Upper lobe of right lung (tissue), 1 donor: ENCODE results near the gene CDR2L. TPM values are rescaled to one million over a fixed set of nuclear protein-coding genes. Genes with fewer than 3 reads are reported as not detected.

ENCODE experiments used
- ATAC-seq: fragments of 200-7000 bp; cut with Tn5 transposase; one replicate; pipeline ENCODE4 v1.9.1; 2020; ENCODE audit warnings: mild to moderate bottlenecking, moderate library complexity
- DNase-seq: peaks from one replicate; pipeline ENCODE4 v3.0.0-alpha.2; 2020
- H3K27ac ChIP-seq: fragments of 200-600 bp; one replicate; pipeline ENCODE4 v1.8.0; 2022
- H3K27me3 ChIP-seq: fragments of 200-600 bp; one replicate; pipeline ENCODE4 v1.8.0; 2022; ENCODE audit warnings: mild to moderate bottlenecking
- H3K36me3 ChIP-seq: fragments of 200-600 bp; one replicate; pipeline ENCODE4 v1.8.0; 2022
- H3K4me1 ChIP-seq: fragments of 200-600 bp; one replicate; pipeline ENCODE4 v1.8.0; 2022
- H3K4me3 ChIP-seq: fragments of 200-600 bp; one replicate; pipeline ENCODE4 v1.8.0; 2022; ENCODE audit warnings: mild to moderate bottlenecking
- H3K9me3 ChIP-seq: fragments of 200-600 bp; one replicate; pipeline ENCODE4 v1.8.0; 2022
- intact Hi-C: fragments of 100-400 bp; cut with DNase I; formaldehyde crosslinking; loops from one replicate; pipeline ENCODE4 v1.11.0; 2022
- total RNA-seq: library from RNA; stranded (reverse); fragmentation: NEBNext Ultra II Directional; extraction: Animal tissue kit (Norgen Biotek cat#: 25700); gene quantifications from one replicate; pipeline ENCODE4 v1.2.1, GENCODE V29; 2021
- TF ChIP-seq, protein P1 (sequence below): fragments of 200-600 bp; IDR thresholded peaks from one replicate; pipeline ENCODE4 v1.8.0; 2022; ENCODE audit warnings: antibody characterized with exemption
- donor health status: DM: no; HTN: yes; CAD: no; lungs with severe emphysema.

CDR2L gene
- total RNA-seq, 1 donor from 2014 or later: 21.8 TPM

DNA sequence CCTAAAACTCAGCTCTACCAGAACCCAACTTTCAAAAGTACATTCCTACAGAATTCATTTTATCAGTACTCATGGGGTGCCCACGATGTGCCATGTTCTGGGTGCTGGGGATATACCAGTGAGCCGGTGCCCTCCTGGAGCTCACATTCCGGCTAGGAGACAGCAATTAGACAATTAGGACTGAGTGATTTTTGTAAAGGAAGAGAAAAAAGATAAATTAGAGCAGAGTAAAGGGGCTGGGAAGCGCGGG, 24.6 kb downstream of the CDR2L start:
- DNase-seq: no peak
- intact Hi-C loops: loop anchor here (10.0 kb wide), 1 partner anchor 47 kb away; no protein-coding TSS in a partner anchor
- Histone ChIP-seq H3K4me3 (peak overlapping the region; percentile 85), H3K27ac (peak overlapping the region; percentile 90), H3K9me3 (no peaks in the 10 kb centered on the region), H3K4me1 (peaks cover 16% of the 10 kb centered on the region), H3K27me3 (no peaks in the 10 kb centered on the region), H3K36me3 (peaks cover 8% of the 10 kb centered on the region)
- TF ChIP-seq, protein P1, sequence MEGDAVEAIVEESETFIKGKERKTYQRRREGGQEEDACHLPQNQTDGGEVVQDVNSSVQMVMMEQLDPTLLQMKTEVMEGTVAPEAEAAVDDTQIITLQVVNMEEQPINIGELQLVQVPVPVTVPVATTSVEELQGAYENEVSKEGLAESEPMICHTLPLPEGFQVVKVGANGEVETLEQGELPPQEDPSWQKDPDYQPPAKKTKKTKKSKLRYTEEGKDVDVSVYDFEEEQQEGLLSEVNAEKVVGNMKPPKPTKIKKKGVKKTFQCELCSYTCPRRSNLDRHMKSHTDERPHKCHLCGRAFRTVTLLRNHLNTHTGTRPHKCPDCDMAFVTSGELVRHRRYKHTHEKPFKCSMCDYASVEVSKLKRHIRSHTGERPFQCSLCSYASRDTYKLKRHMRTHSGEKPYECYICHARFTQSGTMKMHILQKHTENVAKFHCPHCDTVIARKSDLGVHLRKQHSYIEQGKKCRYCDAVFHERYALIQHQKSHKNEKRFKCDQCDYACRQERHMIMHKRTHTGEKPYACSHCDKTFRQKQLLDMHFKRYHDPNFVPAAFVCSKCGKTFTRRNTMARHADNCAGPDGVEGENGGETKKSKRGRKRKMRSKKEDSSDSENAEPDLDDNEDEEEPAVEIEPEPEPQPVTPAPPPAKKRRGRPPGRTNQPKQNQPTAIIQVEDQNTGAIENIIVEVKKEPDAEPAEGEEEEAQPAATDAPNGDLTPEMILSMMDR: no peak
- ATAC-seq: no peak

DNA sequence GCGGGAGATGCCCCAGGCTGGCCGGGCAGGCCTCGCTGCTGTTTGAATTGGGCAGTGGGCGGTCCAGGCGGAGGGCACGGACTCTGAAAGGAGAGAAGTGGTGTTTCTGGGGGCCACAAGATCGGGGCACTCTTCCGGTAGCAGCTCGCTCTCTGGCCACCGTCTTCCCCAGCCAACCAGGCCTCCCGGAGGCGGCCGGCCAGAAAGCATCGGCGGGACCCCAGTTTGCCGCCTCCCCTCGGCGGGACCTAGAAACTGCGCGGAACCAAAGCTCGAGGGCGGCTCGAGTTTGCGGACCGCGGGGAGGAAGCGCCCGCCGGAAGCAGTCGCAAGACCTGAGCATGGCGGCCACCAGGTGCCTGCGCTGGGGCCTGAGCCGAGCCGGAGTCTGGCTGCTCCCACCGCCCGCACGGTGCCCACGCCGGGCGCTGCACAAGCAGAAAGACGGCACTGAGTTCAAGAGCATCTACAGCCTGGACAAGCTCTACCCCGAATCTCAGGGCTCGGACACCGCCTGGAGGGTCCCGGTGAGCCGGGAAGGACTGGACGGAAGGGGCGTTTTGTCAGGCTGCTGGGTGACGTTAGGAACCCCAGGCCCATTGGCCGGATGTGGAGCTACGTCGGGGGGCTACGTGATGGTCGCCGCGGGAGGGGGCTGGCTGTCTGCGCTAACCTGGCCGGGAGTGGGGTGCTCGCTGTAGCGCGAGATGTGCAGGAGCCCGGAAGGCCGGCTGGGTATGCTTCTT, 25.1 kb downstream of the CDR2L start, which contains the start of gene MRPL58:
Gene MRPL58, plus strand, starts transcription at position 325 of the 746 bp plus-strand sequence. Its CDS starts 17 bp downstream, at position 342.
- intact Hi-C loops: loop anchor here (10.0 kb wide), 1 partner anchor 48 kb away; no protein-coding TSS in a partner anchor
- Histone ChIP-seq H3K4me3 (peak within 1 kb of the TSS; percentile 85), H3K27me3 (no peaks in the 10 kb centered on the region), H3K4me1 (peaks cover 16% of the 10 kb centered on the region), H3K9me3 (no peaks in the 10 kb centered on the region), H3K36me3 (peaks cover 12% of the 10 kb centered on the region), H3K27ac (peak within 1 kb of the TSS; percentile 90)
- TF ChIP-seq, protein P1: peak; percentile 62
- DNase-seq (peak; percentile 93), ATAC-seq (peak; percentile 98)

DNA sequence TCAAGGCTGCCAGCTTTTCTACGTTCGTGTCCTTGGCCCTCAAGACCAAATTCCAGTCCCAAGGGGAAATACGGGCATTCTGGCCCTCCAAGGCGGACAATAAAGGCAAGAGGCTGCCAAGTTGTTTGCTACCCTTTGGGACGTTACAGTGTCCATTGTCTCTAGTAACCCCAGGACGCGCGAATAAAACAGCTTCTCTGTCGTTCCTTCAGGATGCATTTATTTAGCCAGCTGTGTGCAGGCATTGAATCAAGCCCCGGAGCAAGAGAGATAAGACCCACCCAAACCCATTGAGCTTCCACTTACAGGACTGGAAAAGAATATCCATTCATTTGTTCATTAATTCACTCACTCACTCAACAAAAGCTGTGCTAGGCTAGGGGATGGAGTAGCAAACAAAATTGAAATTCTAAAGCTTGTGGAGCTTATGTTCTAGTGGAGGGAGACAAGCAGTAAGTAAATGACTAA, 25.7 kb downstream of the CDR2L start:
- intact Hi-C loops: loop anchor here (10.0 kb wide), 1 partner anchor 48 kb away; no protein-coding TSS in a partner anchor
- ATAC-seq: no peak
- Histone ChIP-seq H3K4me3 (peak overlapping the region; percentile 85), H3K9me3 (no peaks in the 10 kb centered on the region), H3K36me3 (peaks cover 14% of the 10 kb centered on the region), H3K27me3 (no peaks in the 10 kb centered on the region), H3K4me1 (peaks cover 16% of the 10 kb centered on the region), H3K27ac (peak overlapping the region; percentile 90)
- TF ChIP-seq, protein P1: no peak
- DNase-seq: no peak

DNA sequence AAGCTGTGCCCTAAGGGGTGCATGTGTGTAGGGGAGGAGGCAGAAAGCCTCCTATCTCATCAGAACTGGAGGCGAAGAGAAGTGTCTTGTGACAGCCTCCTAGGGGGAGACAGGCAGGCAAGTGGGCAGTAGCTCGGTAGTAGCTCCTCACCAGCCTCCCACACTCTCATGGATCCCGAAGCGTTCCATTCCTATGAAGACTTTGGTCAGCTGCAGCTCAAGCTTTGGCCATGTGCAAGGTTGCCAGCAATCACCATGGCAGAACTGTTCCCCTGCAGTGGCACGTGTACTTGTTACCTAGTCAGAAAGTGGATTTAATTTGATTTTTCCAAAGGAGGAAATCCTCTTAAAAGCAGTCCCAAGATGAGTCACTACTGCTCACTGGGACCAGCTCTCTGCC, 31.7 kb downstream of the CDR2L start:
- no peak overlapping the region for H3K27ac ChIP-seq
- no peaks in the 10 kb centered on the region for H3K27me3 ChIP-seq
- intact Hi-C loops: loop anchor here (10.0 kb wide), 1 partner anchor 54 kb away; no protein-coding TSS in a partner anchor
- ATAC-seq (no peak), DNase-seq (no peak)
- H3K4me1 ChIP-seq: no peaks in the 10 kb centered on the region
- H3K4me3 ChIP-seq: no peak overlapping the region
- peaks cover 56% of the 10 kb centered on the region for H3K36me3 ChIP-seq
- TF ChIP-seq, protein P1: no peak
- no peaks in the 10 kb centered on the region for H3K9me3 ChIP-seq

DNA sequence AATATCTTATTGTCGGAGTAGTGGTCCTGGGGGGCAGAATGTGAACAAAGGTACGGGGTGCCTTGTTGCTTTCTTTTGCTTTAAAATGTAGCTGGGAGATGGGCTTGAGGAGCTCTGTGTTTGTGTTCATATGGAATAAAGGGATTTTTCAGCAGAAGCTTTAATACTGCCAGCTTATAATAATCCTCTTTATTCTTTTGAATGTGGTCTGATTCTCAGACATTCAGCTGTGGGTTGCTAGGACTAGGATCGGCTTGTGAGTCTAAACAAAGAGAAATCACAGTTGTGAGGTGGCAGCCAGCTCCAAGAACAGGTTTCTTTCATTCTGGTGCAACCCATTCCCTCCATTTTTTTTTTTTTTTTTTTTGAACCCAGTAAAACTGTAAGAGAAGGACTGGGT, 32.3 kb downstream of the CDR2L start:
- Histone ChIP-seq H3K4me3 (no peak overlapping the region), H3K27ac (no peak overlapping the region), H3K9me3 (no peaks in the 10 kb centered on the region), H3K4me1 (no peaks in the 10 kb centered on the region), H3K27me3 (no peaks in the 10 kb centered on the region), H3K36me3 (peaks cover 56% of the 10 kb centered on the region)
- ATAC-seq: no peak
- DNase-seq: no peak
- TF ChIP-seq, protein P1: no peak
- intact Hi-C loops: loop anchor here (10.0 kb wide), 1 partner anchor 55 kb away; no protein-coding TSS in a partner anchor
